Body of pancreas (tissue), 4 donors: ENCODE data around the gene AVPR2. TPM values are rescaled to one million over a fixed set of nuclear protein-coding genes. Genes with fewer than 3 reads are reported as not detected.

Experiments used
- ATAC-seq: fragments of 150-250 bp; one replicate; pipeline ENCODE4 v1.9.1; 2016
- DNase-seq, 4 donors: peaks; one replicate each; pipeline ENCODE4 v3.0.0-alpha.2; 2019
- H3K27ac ChIP-seq, 4 donors: fragments of 200-600 bp; sonication (generic); 1 replicate in 3 of 4; 2 replicates in 1 of 4; pipeline versions ENCODE4 v1.5.1 to v1.6.1; 2016 to 2019; ENCODE audit warnings: mild to moderate bottlenecking in 1 of 4, mixed read lengths in 1 of 4, moderate library complexity in 1 of 4
- H3K27me3 ChIP-seq, 2 donors: fragments of 200-600 bp; sonication (generic); one replicate each; pipeline ENCODE4 v1.6.0; 2016; ENCODE audit warnings: mild to moderate bottlenecking in 1 of 2
- H3K36me3 ChIP-seq, 2 donors: fragments of 200-600 bp; sonication (generic); replicated peaks in 1 of 2; 2 replicates each; pipeline ENCODE4 v1.5.1; 2016; ENCODE audit warnings: low read depth in 2 of 2; ENCODE audit not compliant: insufficient read depth in 1 of 2
- H3K4me1 ChIP-seq: fragments of 200-600 bp; sonication (generic); one replicate; pipeline ENCODE4 v1.6.0; 2016
- H3K4me3 ChIP-seq, 2 donors: fragments of 200-600 bp; sonication (generic); 1 replicate in 1 of 2; 2 replicates in 1 of 2; pipeline ENCODE4 v1.5.1; 2016 to 2019
- H3K9me3 ChIP-seq, 3 donors: fragments of 200-600 bp; sonication (generic); 1 replicate in 2 of 3; 2 replicates in 1 of 3; pipeline ENCODE4 v1.5.1; 2016
- POLR2A ChIP-seq, 3 donors: fragments of 450-650 bp; IDR thresholded peaks; one replicate each; pipeline ENCODE4 v1.6.1; 2016; ENCODE audit warnings: antibody characterized with exemption in 3 of 3, mild to moderate bottlenecking in 2 of 3
- WGBS, 2 donors: methylation state at CpG; one replicate each; pipeline ENCODE4 v1.1.5; 2017; 5-methylcytosine and 5-hydroxymethylcytosine counted together
- intact Hi-C: fragments of 100-400 bp; cut with DNase I; formaldehyde crosslinking; loops from one replicate; pipeline ENCODE4 v1.15.1; 2023
- total RNA-seq, 2 donors: library from RNA; depleted of rRNA; stranded (reverse); fragments of >200 nt; gene quantifications; one replicate each; pipeline ENCODE4 v1.1.0, GENCODE V29; 2016
- TF ChIP-seq, protein P1 (sequence below), 7 experiments: fragments of 450-650 bp in 4 of 7; fragments of 200-600 bp in 3 of 7; sonication (generic) in 3 of 7; IDR thresholded peaks; one replicate each; pipeline ENCODE4 v1.5.1; 2016 to 2019; ENCODE audit warnings: antibody characterized with exemption in 7 of 7

The AVPR2 gene
- under 1 TPM; 0.66 to 0.78 TPM for total RNA-seq

DNA sequence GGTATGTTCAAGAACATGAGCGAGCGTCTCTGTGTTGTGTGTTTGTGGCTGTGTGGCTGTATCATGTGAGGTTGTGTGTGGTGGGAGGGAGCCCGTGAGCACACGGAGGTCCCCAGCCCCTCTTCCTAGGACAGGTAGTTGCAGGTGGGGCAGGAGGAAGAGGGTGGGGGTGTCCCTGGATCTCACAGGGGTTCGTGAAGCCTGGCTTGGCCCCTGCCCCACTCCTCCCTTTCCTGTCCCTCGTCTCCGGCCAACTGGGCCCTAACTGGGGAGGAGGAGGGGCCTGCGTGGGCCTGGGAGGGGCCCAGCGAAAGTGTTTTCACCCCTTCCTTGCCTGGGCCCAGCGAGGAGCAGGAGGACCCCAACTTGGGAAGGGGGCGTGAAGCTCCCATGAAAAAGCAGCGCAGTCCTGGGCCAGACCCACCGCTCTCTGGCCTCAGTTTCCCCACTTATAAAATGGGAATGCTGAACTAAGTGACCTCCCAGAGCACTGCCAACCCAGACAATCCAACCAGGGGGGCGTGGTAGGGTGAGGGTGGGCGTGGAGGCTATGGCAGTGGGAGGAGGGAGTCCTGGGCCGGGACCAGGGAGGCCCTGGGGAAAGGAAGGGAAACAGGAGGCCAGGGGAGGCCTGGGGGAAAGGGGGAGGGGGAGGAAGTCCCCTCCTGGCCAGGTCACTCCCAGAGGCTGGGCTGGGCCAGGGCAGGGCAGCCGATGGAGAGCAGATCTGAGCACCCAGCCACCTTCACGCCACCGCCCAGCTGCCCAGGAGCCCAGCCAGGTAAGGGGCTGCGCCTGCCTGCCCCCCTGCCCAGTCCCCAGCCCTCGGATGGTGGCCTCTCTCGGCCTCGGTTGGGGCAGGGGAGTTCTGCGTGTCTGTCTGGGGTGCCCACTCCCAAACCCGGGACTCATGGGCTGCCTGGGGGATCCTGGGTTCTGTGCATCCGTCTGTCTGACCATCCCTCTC lies at the start of gene AVPR2:
TSS of gene AVPR2 (plus strand) at position 683 of the 967 bp plus-strand sequence. CDS start 473 bp downstream, outside the sequence.
- 28 to 43% methylated on average over 5 to 15 of the region's 26 CpGs for WGBS, 2 donors
- no peak for DNase-seq
- Histone ChIP-seq H3K9me3 (no peaks in the 10 kb centered on the region), H3K27ac (no peak within 1 kb of the TSS), H3K27me3 (no peaks in the 10 kb centered on the region), H3K4me1 (no peaks in the 10 kb centered on the region), H3K4me3 (no peak within 1 kb of the TSS), H3K36me3 (no peaks in the 10 kb centered on the region)
- intact Hi-C loops, result no loop called here
- TF ChIP-seq POLR2A (IDR thresholded peaks at IDR 0.05), result no peak
- TF ChIP-seq, protein P1, sequence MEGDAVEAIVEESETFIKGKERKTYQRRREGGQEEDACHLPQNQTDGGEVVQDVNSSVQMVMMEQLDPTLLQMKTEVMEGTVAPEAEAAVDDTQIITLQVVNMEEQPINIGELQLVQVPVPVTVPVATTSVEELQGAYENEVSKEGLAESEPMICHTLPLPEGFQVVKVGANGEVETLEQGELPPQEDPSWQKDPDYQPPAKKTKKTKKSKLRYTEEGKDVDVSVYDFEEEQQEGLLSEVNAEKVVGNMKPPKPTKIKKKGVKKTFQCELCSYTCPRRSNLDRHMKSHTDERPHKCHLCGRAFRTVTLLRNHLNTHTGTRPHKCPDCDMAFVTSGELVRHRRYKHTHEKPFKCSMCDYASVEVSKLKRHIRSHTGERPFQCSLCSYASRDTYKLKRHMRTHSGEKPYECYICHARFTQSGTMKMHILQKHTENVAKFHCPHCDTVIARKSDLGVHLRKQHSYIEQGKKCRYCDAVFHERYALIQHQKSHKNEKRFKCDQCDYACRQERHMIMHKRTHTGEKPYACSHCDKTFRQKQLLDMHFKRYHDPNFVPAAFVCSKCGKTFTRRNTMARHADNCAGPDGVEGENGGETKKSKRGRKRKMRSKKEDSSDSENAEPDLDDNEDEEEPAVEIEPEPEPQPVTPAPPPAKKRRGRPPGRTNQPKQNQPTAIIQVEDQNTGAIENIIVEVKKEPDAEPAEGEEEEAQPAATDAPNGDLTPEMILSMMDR (IDR thresholded peaks at IDR 0.05), result no peak
- ATAC-seq, result no peak

- TF ChIP-seq POLR2A (IDR thresholded peaks at IDR 0.05), result no peak
- TF ChIP-seq, protein P1 (IDR thresholded peaks at IDR 0.05), result no peak
- H3K9me3 ChIP-seq, result no peaks in the 10 kb centered on the region
- H3K27me3 ChIP-seq, result no peaks in the 10 kb centered on the region
- WGBS, 2 donors, result 71 to 77% methylated on average over 4 to 9 of the region's 9 CpGs
- H3K36me3 ChIP-seq, result no peaks in the 10 kb centered on the region
- intact Hi-C loops, result no loop called here
- DNase-seq, result no peak
- no peak overlapping the region for H3K4me3 ChIP-seq
- no peak overlapping the region for H3K27ac ChIP-seq
- no peak for ATAC-seq
- no peaks in the 10 kb centered on the region for H3K4me1 ChIP-seq
These were observed 49.8 kb upstream of the AVPR2 start for GRCh38 chrX:153854702-153855101.

DNA sequence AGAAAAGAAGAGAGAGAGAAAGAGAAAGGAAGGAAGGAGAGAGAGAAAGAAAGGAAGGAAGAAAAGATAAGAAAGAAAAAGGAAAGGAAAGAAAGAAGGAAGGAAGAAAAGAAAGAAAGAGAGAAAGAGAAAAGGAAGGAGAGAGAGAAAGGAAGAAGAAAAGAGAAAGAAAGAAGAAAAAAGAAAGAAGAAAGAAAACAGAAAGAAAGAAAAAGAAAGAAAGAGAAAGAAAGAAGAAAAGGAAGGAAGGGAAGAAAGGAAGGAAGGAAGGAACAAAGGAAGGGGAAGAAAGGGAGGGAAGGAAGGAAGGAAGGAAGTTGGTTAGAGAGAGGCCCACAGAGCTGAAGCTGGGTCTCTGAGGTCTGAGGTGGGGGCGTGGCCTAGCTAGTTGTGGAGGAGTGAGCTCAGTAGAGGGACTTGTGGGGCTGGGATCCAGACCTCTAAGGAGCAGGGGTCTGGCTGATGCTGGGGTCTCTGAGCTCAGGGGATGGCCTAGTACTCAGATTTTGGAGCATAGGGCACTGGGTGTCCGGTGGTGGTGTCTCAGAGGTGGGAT lies 47.0 kb upstream of the AVPR2 start:
- 58 to 80% methylated on average over 2 of the region's 2 CpGs for WGBS, 2 donors
- no peak overlapping the region for H3K4me3 ChIP-seq
- no peak for ATAC-seq
- no peaks in the 10 kb centered on the region for H3K9me3 ChIP-seq
- no peaks in the 10 kb centered on the region for H3K27me3 ChIP-seq
- H3K4me1 ChIP-seq, result no peaks in the 10 kb centered on the region
- H3K36me3 ChIP-seq, result no peaks in the 10 kb centered on the region
- intact Hi-C loops, result no loop called here
- TF ChIP-seq POLR2A (IDR thresholded peaks at IDR 0.05), result no peak
- TF ChIP-seq, protein P1 (IDR thresholded peaks at IDR 0.05), result no peak
- no peak overlapping the region for H3K27ac ChIP-seq
- no peak for DNase-seq

DNA sequence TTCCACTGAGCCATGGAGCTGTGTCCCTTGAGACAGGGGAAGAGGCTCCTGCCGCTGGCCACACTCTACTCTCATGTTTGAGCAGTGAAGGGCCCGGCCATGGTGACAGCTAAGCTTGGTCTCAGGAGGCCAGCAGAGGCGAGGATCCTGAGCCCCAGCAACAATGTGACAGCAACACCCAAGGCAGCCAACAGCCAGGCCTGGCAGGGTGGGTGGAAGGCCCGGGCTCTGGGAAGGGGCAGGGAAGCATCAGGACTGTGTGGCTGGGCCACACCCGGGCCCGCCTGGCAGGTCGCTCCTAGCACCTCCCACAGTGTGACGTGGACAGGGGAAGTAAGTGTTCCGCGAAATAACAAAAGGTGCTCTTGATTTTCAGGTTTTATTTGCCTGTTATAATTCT lies 43.3 kb upstream of the AVPR2 start:
- DNase-seq, result no peak

More for the DNA sequence above, 43.3 kb upstream of the AVPR2 start:
- no peak for ATAC-seq
- H3K9me3 ChIP-seq, result no peaks in the 10 kb centered on the region
- H3K36me3 ChIP-seq, result no peaks in the 10 kb centered on the region
- H3K27me3 ChIP-seq, result no peaks in the 10 kb centered on the region
- H3K27ac ChIP-seq, result no peak overlapping the region
- intact Hi-C loops, result no loop called here
- TF ChIP-seq POLR2A (IDR thresholded peaks at IDR 0.05), result no peak
- TF ChIP-seq, protein P1 (IDR thresholded peaks at IDR 0.05), result no peak
- H3K4me3 ChIP-seq, result no peak overlapping the region
- no peaks in the 10 kb centered on the region for H3K4me1 ChIP-seq
- 57 to 70% methylated on average over 4 to 8 of the region's 10 CpGs for WGBS, 2 donors
